GM21825 (cell line): Measurements from ENCODE around the gene TCEANC2.
A peak's percentile ranks its signal among the peaks of the same experiment; 100 is the strongest.
"Not testable (repeated sequence)": the region's sequence is repeated elsewhere in the genome, so short reads cannot be mapped to it uniquely, and the experiment has no call there.

Experiments
- ATAC-seq: cut with Tn5 transposase; IDR thresholded peaks from one replicate; pipeline ENCODE4 v1.9.1; 2021; ENCODE audit warnings: mild to moderate bottlenecking, moderate library complexity; ENCODE audit not compliant: unreplicated experiment

TCEANC2 gene

GRCh38 chr1:54052934-54053744 lies at the start of gene TCEANC2, which contains the start of gene TMEM59:
Gene TCEANC2 (plus strand): TSS chr1:54053608. CDS start chr1:54054423, 815 bp downstream.
Gene TMEM59 (minus strand): TSS chr1:54053204. CDS start chr1:54053188, 16 bp downstream.
- ATAC-seq, result peak; percentile 92

GRCh38 chr1:54003750-54004480 lies 49.5 kb upstream of the TCEANC2 start:
- not testable (repeated sequence) for ATAC-seq

- no peak for ATAC-seq
Measured at GRCh38 chr1:54004481-54005049, 48.8 kb upstream of the TCEANC2 start.

- ATAC-seq, result no peak
Measured at GRCh38 chr1:54006508-54006907, 46.9 kb upstream of the TCEANC2 start.

GRCh38 chr1:54007613-54008012 lies 45.8 kb upstream of the TCEANC2 start:
- no peak for ATAC-seq

GRCh38 chr1:54008876-54009275 lies 44.5 kb upstream of the TCEANC2 start:
- no peak for ATAC-seq

- no peak for ATAC-seq
Measured at GRCh38 chr1:54009406-54009805, 44.0 kb upstream of the TCEANC2 start.

GRCh38 chr1:54010415-54011117 lies 42.8 kb upstream of the TCEANC2 start:
- ATAC-seq, result no peak

GRCh38 chr1:54011316-54012007 lies 41.9 kb upstream of the TCEANC2 start:
- no peak for ATAC-seq

- ATAC-seq, result no peak
Measured at GRCh38 chr1:54012008-54012325, 41.4 kb upstream of the TCEANC2 start.

- no peak for ATAC-seq
Measured at GRCh38 chr1:54012863-54013262, 40.5 kb upstream of the TCEANC2 start.

- ATAC-seq, result no peak
Measured at GRCh38 chr1:54013393-54014008, 39.9 kb upstream of the TCEANC2 start.

GRCh38 chr1:54014009-54014629 lies 39.3 kb upstream of the TCEANC2 start:
- ATAC-seq, result no peak

- ATAC-seq, result no peak
Measured at GRCh38 chr1:54016343-54017282, 36.8 kb upstream of the TCEANC2 start.

- no peak for ATAC-seq
Measured at GRCh38 chr1:54017979-54018378, 35.4 kb upstream of the TCEANC2 start, which contains the start of gene LDLRAD1. Gene LDLRAD1 (minus strand): TSS chr1:54018186. CDS start chr1:54018112, 74 bp downstream.

- no peak for ATAC-seq
Measured at GRCh38 chr1:54018635-54019034, 34.8 kb upstream of the TCEANC2 start.

GRCh38 chr1:54019562-54020176 lies 33.7 kb upstream of the TCEANC2 start:
- ATAC-seq, result not testable (repeated sequence)

- no peak for ATAC-seq
Measured at GRCh38 chr1:54024358-54024757, 29.1 kb upstream of the TCEANC2 start.
